ENCODE results near the gene ANAPC13.

ANAPC13 gene

DNA sequence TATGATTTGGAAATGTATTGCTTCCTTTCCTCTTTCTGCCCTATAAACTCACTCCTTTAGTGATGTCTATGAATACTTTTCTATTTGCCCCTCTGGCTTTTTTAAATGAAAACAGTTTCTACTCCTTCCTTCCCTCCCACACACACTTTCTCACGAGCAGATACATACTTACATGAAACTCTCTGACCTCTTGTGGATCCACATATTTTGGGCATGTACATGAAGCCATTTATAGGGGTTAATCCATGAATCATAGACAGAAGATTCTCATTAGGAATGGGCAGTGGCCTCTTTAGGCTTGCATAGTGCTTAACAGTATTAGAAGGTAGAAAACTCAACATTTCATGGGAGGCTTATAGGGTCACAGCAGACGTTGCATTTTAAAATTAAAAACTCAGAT, 24.8 kb downstream of the ANAPC13 start:
- Histone ChIP-seq H3K27ac (ENCODE audit: low read depth, low read length) (peak overlapping the region; percentile 93), H3K4me3 (ENCODE audit: low read depth in 1 of 5, low read length in 5 of 5) (no peak overlapping the region), H3K4me1 (ENCODE audit: control insufficient read depth in 5 of 5, insufficient read depth in 5 of 5, low read length in 5 of 5) (peaks cover 6 to 60% (median 50%) of the 10 kb centered on the region in 5 donors), H3K36me3 (ENCODE audit: control insufficient read depth in 5 of 5, insufficient read depth in 5 of 5, low read length in 5 of 5) (no peaks in the 10 kb centered on the region), H3K27me3 (ENCODE audit: control insufficient read depth in 5 of 5, insufficient read depth in 4 of 5, low read length in 5 of 5) (no peaks in the 10 kb centered on the region), H3K9me3 (ENCODE audit: control insufficient read depth in 5 of 5, low read length in 5 of 5) (no peaks in the 10 kb centered on the region), H3K9ac (ENCODE audit: low read length in 5 of 5) (peak overlapping the region in 1 of 5 donors; percentile 33)

DNA sequence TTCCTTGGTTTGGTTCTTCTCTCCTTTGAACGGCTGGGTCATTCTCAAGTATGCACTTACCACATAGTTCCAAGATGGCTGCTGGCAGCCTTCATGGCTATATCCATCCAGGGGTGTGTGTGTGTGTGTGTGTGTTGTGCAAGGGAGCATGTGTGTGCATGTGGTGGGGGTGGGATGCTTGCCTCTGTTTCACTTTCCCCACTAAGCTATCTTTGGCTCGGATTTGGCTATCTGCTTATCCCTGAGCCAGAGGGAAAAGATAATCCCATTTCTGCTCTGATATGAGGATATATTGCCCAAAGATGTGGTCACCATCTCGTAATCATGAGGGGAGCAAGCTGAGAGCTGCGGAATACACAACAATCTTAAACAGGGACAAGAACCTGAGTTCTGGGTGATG, 26.2 kb downstream of the ANAPC13 start:
- Histone ChIP-seq H3K27me3 (ENCODE audit: control insufficient read depth in 5 of 5, insufficient read depth in 4 of 5, low read length in 5 of 5) (no peaks in the 10 kb centered on the region), H3K4me1 (ENCODE audit: control insufficient read depth in 5 of 5, insufficient read depth in 5 of 5, low read length in 5 of 5) (peaks cover 6 to 47% (median 36%) of the 10 kb centered on the region in 5 donors), H3K9ac (ENCODE audit: low read length in 5 of 5) (no peak overlapping the region), H3K36me3 (ENCODE audit: control insufficient read depth in 5 of 5, insufficient read depth in 5 of 5, low read length in 5 of 5) (no peaks in the 10 kb centered on the region), H3K4me3 (ENCODE audit: low read depth in 1 of 5, low read length in 5 of 5) (no peak overlapping the region), H3K9me3 (ENCODE audit: control insufficient read depth in 5 of 5, low read length in 5 of 5) (no peaks in the 10 kb centered on the region), H3K27ac (ENCODE audit: low read depth, low read length) (no peak overlapping the region)

DNA sequence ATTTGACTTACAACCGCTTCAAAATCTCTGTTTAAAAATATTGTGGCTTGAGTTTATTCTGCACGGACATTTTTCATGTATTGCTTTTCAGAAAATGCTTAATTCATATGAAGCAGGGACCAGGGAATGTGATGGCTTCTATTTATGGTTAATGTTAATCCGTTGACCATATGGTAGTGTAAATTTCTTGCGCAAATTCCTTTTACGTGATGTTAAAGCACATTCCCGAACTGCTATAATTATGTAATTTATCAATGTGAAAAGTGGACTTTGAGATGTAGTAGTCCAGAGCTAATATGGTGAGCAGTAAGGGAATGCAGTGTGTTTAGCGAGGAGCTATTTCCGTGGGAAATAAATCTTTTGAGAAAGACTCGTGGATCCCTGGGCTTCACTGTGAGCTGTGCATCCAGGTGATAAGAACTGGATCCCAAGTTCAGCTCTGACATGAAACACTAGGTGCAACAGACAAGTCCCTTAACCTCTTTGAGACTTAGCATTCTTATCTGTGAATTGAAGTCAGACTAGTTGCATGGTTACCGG, 27.3 kb downstream of the ANAPC13 start:
- no peak overlapping the region for H3K27ac ChIP-seq (ENCODE audit: low read depth, low read length)

DNA sequence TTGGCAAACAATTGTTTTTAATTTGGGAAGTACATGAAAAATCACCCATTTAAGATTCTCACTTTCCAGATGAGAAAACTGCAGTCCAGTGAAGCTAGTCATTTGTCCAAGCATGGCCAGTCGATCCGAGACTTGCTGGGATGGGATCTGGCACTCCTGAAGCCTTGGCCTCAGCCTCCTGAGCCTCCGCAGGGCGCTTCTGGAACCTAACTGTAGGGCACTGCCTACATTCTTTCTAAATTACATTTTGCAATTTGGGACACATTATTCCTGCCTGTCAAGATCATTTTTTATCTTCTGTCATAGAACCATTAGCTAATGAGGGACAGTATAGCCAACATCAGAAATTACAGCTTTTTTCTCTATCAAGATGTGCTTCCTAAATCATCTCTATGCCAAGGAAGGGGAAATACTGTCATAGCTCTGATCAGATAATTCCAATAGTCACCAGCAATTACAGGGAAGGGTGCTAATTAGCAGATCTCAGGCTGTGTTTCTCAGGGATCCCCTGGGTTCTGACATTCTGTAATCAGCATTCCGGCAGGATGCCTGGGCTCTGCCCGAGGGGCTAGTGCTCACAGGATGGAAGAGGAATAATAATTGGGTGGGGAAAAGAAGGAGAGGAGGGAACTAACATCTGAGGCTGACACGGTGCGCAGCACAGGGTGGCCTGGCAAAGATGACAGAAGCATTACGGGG, 28.3 kb downstream of the ANAPC13 start:
- Histone ChIP-seq H3K9me3 (ENCODE audit: control insufficient read depth in 5 of 5, low read length in 5 of 5) (no peaks in the 10 kb centered on the region), H3K27ac (ENCODE audit: low read depth, low read length) (peak overlapping the region; percentile 0), H3K9ac (ENCODE audit: low read length in 5 of 5) (peak overlapping the region in 1 of 5 donors; percentile 10), H3K27me3 (ENCODE audit: control insufficient read depth in 5 of 5, insufficient read depth in 4 of 5, low read length in 5 of 5) (no peaks in the 10 kb centered on the region), H3K4me1 (ENCODE audit: control insufficient read depth in 5 of 5, insufficient read depth in 5 of 5, low read length in 5 of 5) (peaks cover 3 to 29% (median 20%) of the 10 kb centered on the region in 5 donors), H3K4me3 (ENCODE audit: low read depth in 1 of 5, low read length in 5 of 5) (no peak overlapping the region), H3K36me3 (ENCODE audit: control insufficient read depth in 5 of 5, insufficient read depth in 5 of 5, low read length in 5 of 5) (no peaks in the 10 kb centered on the region)

More for the DNA sequence above, 27.3 kb downstream of the ANAPC13 start:
- no peak overlapping the region for H3K9ac ChIP-seq (ENCODE audit: low read length in 5 of 5)
- H3K27me3 ChIP-seq (ENCODE audit: control insufficient read depth in 5 of 5, insufficient read depth in 4 of 5, low read length in 5 of 5): no peaks in the 10 kb centered on the region
- H3K4me1 ChIP-seq (ENCODE audit: control insufficient read depth in 5 of 5, insufficient read depth in 5 of 5, low read length in 5 of 5): peaks cover 6 to 38% (median 29%) of the 10 kb centered on the region in 5 donors
- H3K9me3 ChIP-seq (ENCODE audit: control insufficient read depth in 5 of 5, low read length in 5 of 5): no peaks in the 10 kb centered on the region
- no peak overlapping the region for H3K4me3 ChIP-seq (ENCODE audit: low read depth in 1 of 5, low read length in 5 of 5)
- no peaks in the 10 kb centered on the region for H3K36me3 ChIP-seq (ENCODE audit: control insufficient read depth in 5 of 5, insufficient read depth in 5 of 5, low read length in 5 of 5)

DNA sequence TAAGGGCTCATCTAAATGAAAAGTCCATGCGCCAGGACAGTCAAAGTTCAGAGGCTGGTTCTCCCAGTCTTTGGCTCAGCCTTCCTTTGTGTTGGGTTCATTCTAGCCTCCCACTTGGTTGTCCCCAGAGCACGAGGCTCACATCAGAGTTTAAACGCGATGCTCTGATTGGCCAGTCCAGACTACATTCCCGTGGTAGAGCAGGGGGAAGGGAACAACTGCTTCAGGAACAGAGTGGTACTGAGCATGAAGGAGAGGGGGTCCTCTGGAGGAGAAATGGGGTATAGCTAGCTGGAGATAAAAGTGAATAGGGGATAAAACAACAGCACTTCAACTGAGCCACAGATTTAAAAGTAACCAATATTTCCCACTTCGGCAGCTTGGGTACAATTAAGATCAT, 32.2 kb downstream of the ANAPC13 start:
- Histone ChIP-seq H3K4me3 (ENCODE audit: low read depth in 1 of 5, low read length in 5 of 5) (no peak overlapping the region), H3K4me1 (ENCODE audit: control insufficient read depth in 5 of 5, insufficient read depth in 5 of 5, low read length in 5 of 5) (peaks cover 2 to 17% (median 12%) of the 10 kb centered on the region in 5 donors), H3K9ac (ENCODE audit: low read length in 5 of 5) (no peak overlapping the region), H3K27me3 (ENCODE audit: control insufficient read depth in 5 of 5, insufficient read depth in 4 of 5, low read length in 5 of 5) (no peaks in the 10 kb centered on the region), H3K9me3 (ENCODE audit: control insufficient read depth in 5 of 5, low read length in 5 of 5) (no peaks in the 10 kb centered on the region), H3K36me3 (ENCODE audit: control insufficient read depth in 5 of 5, insufficient read depth in 5 of 5, low read length in 5 of 5) (no peaks in the 10 kb centered on the region), H3K27ac (ENCODE audit: low read depth, low read length) (no peak overlapping the region)

DNA sequence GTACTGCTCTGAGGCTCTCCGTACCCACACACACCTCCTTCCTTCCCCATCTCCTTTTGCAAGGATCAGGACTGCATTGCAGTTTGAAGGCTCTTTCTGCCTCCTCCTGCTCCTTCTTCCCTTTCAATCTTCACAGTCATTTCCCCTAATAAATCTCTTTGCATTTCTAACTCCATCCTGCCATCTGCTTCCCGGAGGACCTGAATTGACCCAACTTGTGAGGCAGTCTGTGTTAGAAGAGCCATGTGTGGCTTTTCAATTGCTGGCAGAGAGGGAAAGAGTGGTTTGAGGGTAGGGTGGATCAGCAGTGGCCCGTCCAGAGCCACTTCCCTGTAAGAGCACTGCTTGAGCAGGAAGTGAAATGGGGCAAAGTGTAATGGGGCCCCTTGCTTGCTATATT, 35.8 kb downstream of the ANAPC13 start:
- Histone ChIP-seq H3K4me1 (ENCODE audit: control insufficient read depth in 5 of 5, insufficient read depth in 5 of 5, low read length in 5 of 5) (peaks cover 6 to 39% (median 37%) of the 10 kb centered on the region in 5 donors), H3K9me3 (ENCODE audit: control insufficient read depth in 5 of 5, low read length in 5 of 5) (peaks cover 0 to 2% (median 0%) of the 10 kb centered on the region in 5 donors), H3K36me3 (ENCODE audit: control insufficient read depth in 5 of 5, insufficient read depth in 5 of 5, low read length in 5 of 5) (no peaks in the 10 kb centered on the region), H3K27me3 (ENCODE audit: control insufficient read depth in 5 of 5, insufficient read depth in 4 of 5, low read length in 5 of 5) (no peaks in the 10 kb centered on the region), H3K27ac (ENCODE audit: low read depth, low read length) (no peak overlapping the region), H3K4me3 (ENCODE audit: low read depth in 1 of 5, low read length in 5 of 5) (no peak overlapping the region), H3K9ac (ENCODE audit: low read length in 5 of 5) (no peak overlapping the region)

DNA sequence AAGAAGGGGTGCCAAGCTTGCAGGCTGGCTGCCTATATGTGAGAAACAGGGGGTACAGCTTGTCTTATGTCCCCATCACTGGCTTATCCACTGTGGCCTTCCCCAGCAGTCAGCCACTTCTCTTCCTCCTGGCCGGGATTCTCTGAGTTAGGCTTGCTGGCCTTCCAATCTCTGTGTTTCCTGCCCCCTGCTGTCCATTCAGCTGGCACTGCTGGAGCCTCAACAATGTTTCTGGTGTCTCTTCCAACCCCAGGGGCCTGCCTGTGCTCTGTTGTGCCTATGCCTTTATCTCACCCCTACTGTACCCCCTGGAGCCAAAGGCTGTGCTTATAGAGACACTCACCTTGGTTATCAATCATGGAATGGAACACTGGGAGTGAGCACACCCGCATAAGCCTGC, 36.5 kb downstream of the ANAPC13 start:
- H3K27ac ChIP-seq (ENCODE audit: low read depth, low read length): no peak overlapping the region
- no peak overlapping the region for H3K4me3 ChIP-seq (ENCODE audit: low read depth in 1 of 5, low read length in 5 of 5)
- H3K9ac ChIP-seq (ENCODE audit: low read length in 5 of 5): no peak overlapping the region
- H3K27me3 ChIP-seq (ENCODE audit: control insufficient read depth in 5 of 5, insufficient read depth in 4 of 5, low read length in 5 of 5): no peaks in the 10 kb centered on the region
- H3K4me1 ChIP-seq (ENCODE audit: control insufficient read depth in 5 of 5, insufficient read depth in 5 of 5, low read length in 5 of 5): peaks cover 6 to 42% (median 37%) of the 10 kb centered on the region in 5 donors
- H3K36me3 ChIP-seq (ENCODE audit: control insufficient read depth in 5 of 5, insufficient read depth in 5 of 5, low read length in 5 of 5): no peaks in the 10 kb centered on the region
- peaks cover 0 to 2% (median 0%) of the 10 kb centered on the region in 5 donors for H3K9me3 ChIP-seq (ENCODE audit: control insufficient read depth in 5 of 5, low read length in 5 of 5)

DNA sequence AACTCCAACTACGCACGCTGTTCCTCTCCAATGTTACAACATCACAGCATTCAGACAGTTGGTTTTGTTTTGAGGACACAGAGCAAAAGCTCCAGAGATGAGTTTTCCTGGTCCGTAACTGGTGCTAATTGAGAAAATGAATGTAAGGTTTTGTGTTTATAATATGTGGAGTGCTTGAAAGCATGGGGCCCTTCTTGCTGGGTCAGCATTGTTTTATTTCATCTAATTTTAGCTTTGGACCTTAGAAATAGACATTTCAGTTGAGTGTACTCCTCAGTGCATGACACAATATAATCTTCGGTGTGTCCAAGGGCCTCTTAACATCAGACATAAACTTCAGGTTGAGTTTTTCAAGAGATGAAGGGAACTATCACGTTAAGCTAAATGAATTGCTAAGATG, 37.1 kb downstream of the ANAPC13 start:
- peaks cover 0 to 2% (median 0%) of the 10 kb centered on the region in 5 donors for H3K9me3 ChIP-seq (ENCODE audit: control insufficient read depth in 5 of 5, low read length in 5 of 5)
- H3K9ac ChIP-seq (ENCODE audit: low read length in 5 of 5): no peak overlapping the region
- H3K27me3 ChIP-seq (ENCODE audit: control insufficient read depth in 5 of 5, insufficient read depth in 4 of 5, low read length in 5 of 5): no peaks in the 10 kb centered on the region
- H3K27ac ChIP-seq (ENCODE audit: low read depth, low read length): no peak overlapping the region
- H3K4me1 ChIP-seq (ENCODE audit: control insufficient read depth in 5 of 5, insufficient read depth in 5 of 5, low read length in 5 of 5): peaks cover 6 to 42% (median 37%) of the 10 kb centered on the region in 5 donors
- H3K36me3 ChIP-seq (ENCODE audit: control insufficient read depth in 5 of 5, insufficient read depth in 5 of 5, low read length in 5 of 5): no peaks in the 10 kb centered on the region
- H3K4me3 ChIP-seq (ENCODE audit: low read depth in 1 of 5, low read length in 5 of 5): no peak overlapping the region

DNA sequence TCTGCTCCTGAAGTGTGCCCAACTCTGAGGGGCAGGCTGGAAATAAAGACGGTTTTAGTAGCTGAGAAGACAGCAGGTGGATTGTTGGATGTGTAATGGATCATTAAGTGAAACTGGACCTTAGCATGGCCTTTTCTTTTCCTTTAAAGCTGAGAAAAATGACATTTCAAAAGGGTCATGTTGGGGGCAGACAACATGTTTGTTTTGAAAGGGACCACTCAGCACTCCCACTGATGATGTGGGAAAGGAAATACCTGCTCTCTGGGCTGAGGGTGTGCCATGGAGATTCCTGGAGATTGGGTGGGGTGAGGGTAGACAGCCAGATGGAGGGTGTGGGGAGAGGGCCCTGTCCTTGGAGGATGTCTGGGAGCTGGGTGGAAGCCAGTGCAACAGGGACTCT, 38.4 kb downstream of the ANAPC13 start:
- no peak overlapping the region for H3K9ac ChIP-seq (ENCODE audit: low read length in 5 of 5)
- H3K27ac ChIP-seq (ENCODE audit: low read depth, low read length): peak overlapping the region; percentile 12
- H3K9me3 ChIP-seq (ENCODE audit: control insufficient read depth in 5 of 5, low read length in 5 of 5): peaks cover 0 to 2% (median 0%) of the 10 kb centered on the region in 5 donors
- H3K4me3 ChIP-seq (ENCODE audit: low read depth in 1 of 5, low read length in 5 of 5): no peak overlapping the region
- H3K36me3 ChIP-seq (ENCODE audit: control insufficient read depth in 5 of 5, insufficient read depth in 5 of 5, low read length in 5 of 5): no peaks in the 10 kb centered on the region
- peaks cover 6 to 44% (median 37%) of the 10 kb centered on the region in 5 donors for H3K4me1 ChIP-seq (ENCODE audit: control insufficient read depth in 5 of 5, insufficient read depth in 5 of 5, low read length in 5 of 5)
- H3K27me3 ChIP-seq (ENCODE audit: control insufficient read depth in 5 of 5, insufficient read depth in 4 of 5, low read length in 5 of 5): no peaks in the 10 kb centered on the region

DNA sequence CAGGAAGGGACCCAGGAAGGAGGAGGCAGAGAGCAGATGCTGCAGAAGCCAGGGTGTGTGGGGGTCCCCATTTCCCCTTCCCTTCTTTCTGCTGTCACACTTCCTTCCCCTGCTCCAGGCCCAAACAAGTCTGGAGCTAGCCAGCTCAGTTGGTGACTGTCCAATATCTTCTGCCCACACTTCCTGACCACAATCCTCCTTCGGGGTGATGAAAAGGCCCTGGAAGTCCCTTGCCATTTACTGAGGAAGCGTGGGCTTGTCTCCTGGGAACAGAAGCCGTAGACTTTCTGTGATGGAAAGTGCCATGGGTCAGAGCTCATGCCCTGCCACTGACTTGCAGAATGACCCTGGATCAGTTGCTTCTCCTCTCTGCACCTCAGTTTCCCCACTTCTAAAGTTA, 39.0 kb downstream of the ANAPC13 start:
- H3K4me3 ChIP-seq (ENCODE audit: low read depth in 1 of 5, low read length in 5 of 5): no peak overlapping the region
- no peaks in the 10 kb centered on the region for H3K36me3 ChIP-seq (ENCODE audit: control insufficient read depth in 5 of 5, insufficient read depth in 5 of 5, low read length in 5 of 5)
- peaks cover 6 to 50% (median 41%) of the 10 kb centered on the region in 5 donors for H3K4me1 ChIP-seq (ENCODE audit: control insufficient read depth in 5 of 5, insufficient read depth in 5 of 5, low read length in 5 of 5)
- peaks cover 0 to 2% (median 0%) of the 10 kb centered on the region in 5 donors for H3K9me3 ChIP-seq (ENCODE audit: control insufficient read depth in 5 of 5, low read length in 5 of 5)
- no peaks in the 10 kb centered on the region for H3K27me3 ChIP-seq (ENCODE audit: control insufficient read depth in 5 of 5, insufficient read depth in 4 of 5, low read length in 5 of 5)
- peak overlapping the region; percentile 55 for H3K27ac ChIP-seq (ENCODE audit: low read depth, low read length)
- no peak overlapping the region for H3K9ac ChIP-seq (ENCODE audit: low read length in 5 of 5)
